ENCODE measurements around the gene PRM1.

DNA sequence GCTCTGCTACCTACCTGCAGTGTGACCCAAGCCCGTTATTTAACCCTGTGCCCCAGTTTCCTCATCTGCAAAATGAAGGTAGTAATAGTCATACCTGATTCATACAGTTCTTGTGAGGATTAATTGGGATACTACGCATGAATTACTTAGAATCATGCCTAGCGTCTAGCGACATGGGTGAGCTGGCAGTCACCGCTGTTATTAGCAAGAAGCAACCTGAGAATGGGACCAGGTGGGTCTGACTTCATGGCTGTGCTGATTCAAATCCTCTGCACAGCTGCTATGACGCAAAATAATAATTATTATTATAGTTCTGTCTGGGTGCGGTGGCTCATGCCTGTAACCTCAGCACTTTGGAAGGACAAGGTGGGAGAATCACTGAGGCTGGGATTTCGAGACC, 33.0 kb downstream of the PRM1 start:
- TF ChIP-seq POLR2AphosphoS5 (IDR thresholded peaks at IDR 0.05) (no peak), EP300 (IDR thresholded peaks at IDR 0.05) (no peak), POLR2A (IDR thresholded peaks at IDR 0.05) (no peak)
- TF ChIP-seq, protein P1, sequence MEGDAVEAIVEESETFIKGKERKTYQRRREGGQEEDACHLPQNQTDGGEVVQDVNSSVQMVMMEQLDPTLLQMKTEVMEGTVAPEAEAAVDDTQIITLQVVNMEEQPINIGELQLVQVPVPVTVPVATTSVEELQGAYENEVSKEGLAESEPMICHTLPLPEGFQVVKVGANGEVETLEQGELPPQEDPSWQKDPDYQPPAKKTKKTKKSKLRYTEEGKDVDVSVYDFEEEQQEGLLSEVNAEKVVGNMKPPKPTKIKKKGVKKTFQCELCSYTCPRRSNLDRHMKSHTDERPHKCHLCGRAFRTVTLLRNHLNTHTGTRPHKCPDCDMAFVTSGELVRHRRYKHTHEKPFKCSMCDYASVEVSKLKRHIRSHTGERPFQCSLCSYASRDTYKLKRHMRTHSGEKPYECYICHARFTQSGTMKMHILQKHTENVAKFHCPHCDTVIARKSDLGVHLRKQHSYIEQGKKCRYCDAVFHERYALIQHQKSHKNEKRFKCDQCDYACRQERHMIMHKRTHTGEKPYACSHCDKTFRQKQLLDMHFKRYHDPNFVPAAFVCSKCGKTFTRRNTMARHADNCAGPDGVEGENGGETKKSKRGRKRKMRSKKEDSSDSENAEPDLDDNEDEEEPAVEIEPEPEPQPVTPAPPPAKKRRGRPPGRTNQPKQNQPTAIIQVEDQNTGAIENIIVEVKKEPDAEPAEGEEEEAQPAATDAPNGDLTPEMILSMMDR (IDR thresholded peaks at IDR 0.05), result no peak
